ENCODE results near the gene TRMT1.
"Not testable (repeated sequence)": the region's sequence is repeated elsewhere in the genome, so short reads cannot be mapped to it uniquely, and the experiment has no call there.

Gene TRMT1

DNA sequence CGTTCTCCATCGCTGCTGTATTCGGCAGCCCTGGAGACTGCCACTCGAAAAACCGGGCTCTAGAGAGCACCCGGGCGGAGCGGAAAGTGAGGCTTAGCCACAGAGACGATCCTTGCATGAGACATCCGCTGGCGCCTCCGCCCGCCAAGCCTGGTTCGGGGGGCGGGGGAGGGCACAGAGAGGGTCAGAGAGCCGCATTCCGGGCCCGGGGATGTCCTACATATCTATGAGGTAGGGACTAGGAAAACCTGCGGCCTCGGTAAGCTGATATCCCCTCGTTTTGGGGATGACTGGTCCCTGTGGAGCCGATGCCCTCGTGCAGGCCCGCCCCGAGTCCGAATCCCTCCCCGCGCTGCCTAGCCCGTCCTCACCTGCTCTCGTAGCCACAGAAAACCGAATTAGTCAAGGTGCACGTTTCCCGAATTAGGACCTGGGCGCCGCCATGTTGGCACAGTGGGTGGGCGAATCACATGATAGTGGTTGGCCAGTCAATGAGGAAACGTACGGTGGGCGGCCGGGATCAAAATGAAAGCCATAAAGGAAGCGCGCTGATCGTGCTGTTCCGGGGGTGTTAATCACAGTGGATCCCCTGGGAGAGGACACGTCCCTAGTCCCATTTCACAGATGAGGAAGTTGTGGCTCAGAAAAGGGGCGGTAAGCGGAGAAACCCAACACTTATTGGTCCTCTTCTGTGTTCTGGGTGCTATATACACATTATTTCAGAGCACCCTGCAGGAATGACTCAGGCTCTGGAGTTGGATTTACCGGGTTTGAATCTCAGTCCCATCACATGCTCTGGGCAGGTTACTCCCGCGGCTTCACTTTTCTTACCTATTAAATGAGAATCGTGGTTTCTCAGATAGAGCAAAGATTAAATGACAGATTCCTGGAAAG lies at the start of gene TRMT1:
TSS of gene TRMT1 (minus strand) at position 459 of the 894 bp plus-strand sequence. CDS start at position 118, 341 bp downstream.
- H3K27ac Mint-ChIP-seq = peak within 1 kb of the TSS; percentile 96
- peaks cover 21% of the 10 kb centered on the region for H3K4me1 Mint-ChIP-seq (ENCODE audit: low read depth)
- H3K27me3 Mint-ChIP-seq (ENCODE audit: low read depth) = no peaks in the 10 kb centered on the region
- peak within 1 kb of the TSS; percentile 97 for H3K4me3 Mint-ChIP-seq
- H3K36me3 Mint-ChIP-seq (ENCODE audit: low read depth) = peaks cover 2% of the 10 kb centered on the region
- no peaks in the 10 kb centered on the region for H3K9me3 Mint-ChIP-seq

DNA sequence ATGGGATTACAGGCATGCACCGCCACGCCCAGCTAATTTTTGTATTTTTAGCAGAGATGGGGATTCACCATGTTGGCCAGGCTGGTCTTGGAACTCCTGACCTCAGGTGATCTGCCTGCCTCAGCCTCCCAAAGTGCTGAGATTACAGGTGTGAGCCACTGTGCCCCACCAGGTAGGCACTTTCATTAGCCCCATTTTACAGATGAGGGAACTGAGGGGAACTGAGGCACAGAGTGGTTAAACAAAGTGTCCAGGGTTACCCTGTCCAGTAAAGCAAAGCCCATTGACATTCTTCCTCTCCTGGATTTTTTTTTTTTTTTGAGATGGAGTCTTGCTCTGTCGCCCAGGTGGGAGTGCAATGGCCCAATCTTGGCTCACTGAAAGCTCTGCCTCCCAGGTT lies 49.6 kb upstream of the TRMT1 start:
- peaks cover 10% of the 10 kb centered on the region for H3K36me3 Mint-ChIP-seq (ENCODE audit: low read depth)
- not testable (repeated sequence) for H3K9me3 Mint-ChIP-seq; H3K27me3 Mint-ChIP-seq (ENCODE audit: low read depth); H3K4me3 Mint-ChIP-seq
- H3K4me1 Mint-ChIP-seq (ENCODE audit: low read depth) = peaks cover 57% of the 10 kb centered on the region
- peak overlapping the region; percentile 77 for H3K27ac Mint-ChIP-seq

DNA sequence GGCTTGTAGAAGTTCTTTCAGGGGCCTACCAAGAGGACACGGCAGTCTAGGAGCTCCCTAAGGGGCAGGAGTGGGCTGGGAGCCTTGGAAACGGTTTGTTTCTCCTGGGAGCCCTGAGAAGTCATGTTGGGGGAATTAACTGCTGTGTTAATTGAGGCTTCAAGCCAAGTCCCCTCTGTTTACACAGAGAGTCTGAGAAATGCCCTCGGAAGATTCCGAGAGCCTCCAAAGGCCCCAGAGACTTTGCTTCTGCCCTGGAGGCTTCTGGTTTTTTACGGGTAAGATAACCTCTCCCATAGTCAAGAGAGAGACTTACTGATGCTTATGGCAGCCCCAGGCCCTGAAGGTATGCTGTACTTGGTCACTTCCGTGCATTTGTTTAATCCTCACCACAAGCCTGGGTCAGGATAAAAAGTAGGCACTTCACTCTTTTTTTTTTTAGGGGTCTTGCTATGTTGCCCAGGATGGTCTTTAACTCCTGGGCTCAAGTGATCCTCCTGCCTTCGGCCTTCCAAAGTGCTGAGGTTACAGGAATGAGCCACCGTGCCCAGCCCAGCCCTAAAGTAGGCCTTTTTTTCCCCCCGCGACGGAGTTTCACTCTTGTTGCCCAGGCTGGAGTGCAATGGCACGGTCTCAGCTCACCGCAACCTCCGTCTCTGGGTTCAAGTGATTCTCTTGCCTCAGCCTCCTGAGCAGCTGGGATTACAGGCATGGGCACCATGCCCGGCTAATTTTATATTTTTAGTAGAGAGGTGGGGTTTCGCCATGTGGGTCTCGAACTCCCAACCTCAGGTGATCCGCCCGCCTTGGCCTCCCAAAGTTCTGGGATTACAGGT lies 48.8 kb upstream of the TRMT1 start:
- peak overlapping the region; percentile 93 for H3K27ac Mint-ChIP-seq
- peaks cover 54% of the 10 kb centered on the region for H3K4me1 Mint-ChIP-seq (ENCODE audit: low read depth)
- peaks cover 8% of the 10 kb centered on the region for H3K36me3 Mint-ChIP-seq (ENCODE audit: low read depth)
- no peaks in the 10 kb centered on the region for H3K27me3 Mint-ChIP-seq (ENCODE audit: low read depth)
- no peaks in the 10 kb centered on the region for H3K9me3 Mint-ChIP-seq
- peak overlapping the region; percentile 81 for H3K4me3 Mint-ChIP-seq

DNA sequence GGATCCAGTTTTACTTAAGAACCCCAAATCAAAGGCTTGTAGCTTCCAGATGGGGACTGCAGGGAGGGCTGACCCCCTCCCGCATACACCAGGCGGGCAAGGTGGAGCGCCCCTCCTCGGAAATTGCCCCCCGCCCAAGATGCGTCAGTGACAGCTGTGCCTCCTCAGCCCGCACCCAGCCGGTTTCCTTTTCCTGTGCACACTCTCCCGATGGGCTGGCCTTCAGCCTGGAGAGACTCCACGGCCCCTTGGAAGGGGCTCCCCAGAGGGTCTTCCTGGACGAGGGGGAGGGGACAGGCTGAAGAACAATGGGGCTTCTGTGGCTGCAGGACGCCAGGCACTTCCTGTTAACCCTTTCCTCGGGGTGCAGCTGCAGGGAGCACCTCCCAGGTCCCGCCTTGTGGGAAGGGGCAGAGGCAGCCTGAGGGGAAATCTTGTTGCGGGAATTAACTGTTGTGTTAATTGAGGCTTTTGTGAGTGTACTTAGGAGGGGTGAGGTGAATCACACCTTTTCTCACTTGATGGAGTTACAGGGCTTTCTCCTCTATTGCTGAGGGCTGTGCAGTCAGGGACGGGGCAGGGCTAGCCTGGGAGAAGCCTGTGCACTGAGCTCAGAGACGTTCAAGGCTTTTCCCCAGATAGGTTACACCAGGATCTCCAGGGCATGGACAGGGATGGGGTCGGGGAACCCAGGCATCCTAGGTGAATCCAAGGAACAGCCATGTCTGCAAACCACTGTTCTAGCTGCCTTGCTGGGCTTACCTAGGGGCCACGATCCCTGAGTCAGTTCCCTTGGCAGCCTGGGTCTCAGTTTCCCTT lies 48.0 kb upstream of the TRMT1 start:
- peak overlapping the region; percentile 93 for H3K27ac Mint-ChIP-seq
- peaks cover 5% of the 10 kb centered on the region for H3K36me3 Mint-ChIP-seq (ENCODE audit: low read depth)
- peak overlapping the region; percentile 81 for H3K4me3 Mint-ChIP-seq
- no peaks in the 10 kb centered on the region for H3K9me3 Mint-ChIP-seq
- H3K27me3 Mint-ChIP-seq (ENCODE audit: low read depth) = no peaks in the 10 kb centered on the region
- peaks cover 50% of the 10 kb centered on the region for H3K4me1 Mint-ChIP-seq (ENCODE audit: low read depth)

DNA sequence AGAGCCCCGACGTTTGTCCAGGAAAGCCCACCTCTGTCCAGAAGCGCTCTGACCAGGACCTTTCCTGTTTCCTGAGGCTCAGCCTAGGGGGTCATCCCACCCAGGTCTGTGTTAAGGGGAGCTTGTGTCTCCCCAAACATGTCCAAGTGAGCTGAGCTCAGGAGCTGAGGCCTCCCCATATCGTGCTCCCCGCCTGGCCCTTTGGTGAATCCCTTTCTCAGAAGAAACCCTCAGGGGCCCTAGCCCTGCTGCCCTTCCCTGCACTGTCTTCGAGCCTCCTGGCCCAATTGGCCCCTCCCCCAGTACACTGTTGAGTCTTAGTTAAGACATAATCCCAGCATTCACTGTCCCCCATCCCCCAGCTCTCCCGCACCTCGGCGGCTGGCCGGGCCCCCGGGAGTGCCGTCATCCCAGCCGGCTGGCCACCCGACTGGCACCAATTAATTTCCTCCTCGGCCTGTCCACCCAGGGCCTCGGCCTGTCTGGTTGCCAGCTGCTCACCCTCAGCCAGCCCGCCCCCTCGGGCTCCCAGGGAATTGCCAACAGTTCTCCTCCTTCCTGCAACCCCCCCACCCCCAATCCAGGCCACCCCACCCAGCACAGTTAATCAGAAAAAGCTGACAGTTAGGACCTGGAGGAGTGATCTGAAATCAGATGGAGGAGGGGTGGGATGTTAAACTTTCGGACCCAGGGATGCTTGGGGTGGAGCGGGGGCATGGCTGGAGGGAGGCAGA lies 47.2 kb upstream of the TRMT1 start:
- H3K36me3 Mint-ChIP-seq (ENCODE audit: low read depth) = peaks cover 3% of the 10 kb centered on the region
- H3K9me3 Mint-ChIP-seq = no peaks in the 10 kb centered on the region
- H3K4me1 Mint-ChIP-seq (ENCODE audit: low read depth) = peaks cover 45% of the 10 kb centered on the region
- peak overlapping the region; percentile 93 for H3K27ac Mint-ChIP-seq
- H3K4me3 Mint-ChIP-seq = peak overlapping the region; percentile 81
- no peaks in the 10 kb centered on the region for H3K27me3 Mint-ChIP-seq (ENCODE audit: low read depth)

DNA sequence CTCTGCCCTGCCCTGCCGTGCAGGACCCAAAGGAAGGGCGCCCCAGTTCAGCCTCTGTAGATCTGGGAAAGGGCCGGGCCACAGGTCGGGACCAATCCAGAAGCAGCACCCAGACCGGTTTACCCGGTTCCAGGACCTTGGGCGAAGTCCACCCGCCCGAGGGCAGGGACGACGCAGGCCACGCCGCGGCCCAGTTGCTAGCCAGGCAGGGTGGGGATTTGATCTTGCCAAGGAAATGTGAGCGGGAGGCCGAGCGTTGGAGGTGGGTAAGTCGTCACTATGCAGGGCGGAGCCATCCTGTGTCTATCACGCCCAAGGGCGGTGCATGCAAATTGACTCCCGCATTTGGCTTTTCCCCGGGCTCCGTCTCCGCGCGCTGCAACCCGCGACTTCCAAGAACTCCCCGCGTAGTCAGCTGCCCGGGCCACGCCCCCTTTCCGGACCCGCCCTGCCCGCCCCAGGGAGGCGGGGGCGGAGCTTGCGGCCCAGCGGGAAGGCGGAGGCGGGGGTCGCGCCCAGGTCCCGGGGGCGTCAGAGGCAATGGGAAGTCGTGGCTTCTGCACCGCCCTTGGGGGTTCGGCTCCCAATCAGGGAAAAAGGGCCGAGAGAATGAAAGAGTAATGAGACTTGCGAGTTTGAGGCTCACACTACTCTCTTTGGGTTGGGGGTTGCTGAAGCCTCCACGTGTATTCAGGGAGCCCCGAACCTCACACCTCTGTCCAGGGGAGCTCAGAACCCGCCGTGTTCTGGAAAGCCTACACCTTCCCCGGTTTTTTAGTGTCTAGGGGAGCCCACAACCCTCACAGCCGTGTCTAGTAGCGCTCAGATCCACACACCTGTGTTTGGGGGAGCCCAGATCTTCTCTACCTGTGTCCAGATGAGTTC lies 46.4 kb upstream of the TRMT1 start:
- Mint-ChIP-seq H3K27me3 (ENCODE audit: low read depth) (no peaks in the 10 kb centered on the region), H3K4me3 (peak overlapping the region; percentile 85), H3K27ac (peak overlapping the region; percentile 93), H3K36me3 (ENCODE audit: low read depth) (peaks cover 7% of the 10 kb centered on the region), H3K9me3 (no peaks in the 10 kb centered on the region), H3K4me1 (ENCODE audit: low read depth) (peaks cover 50% of the 10 kb centered on the region)

DNA sequence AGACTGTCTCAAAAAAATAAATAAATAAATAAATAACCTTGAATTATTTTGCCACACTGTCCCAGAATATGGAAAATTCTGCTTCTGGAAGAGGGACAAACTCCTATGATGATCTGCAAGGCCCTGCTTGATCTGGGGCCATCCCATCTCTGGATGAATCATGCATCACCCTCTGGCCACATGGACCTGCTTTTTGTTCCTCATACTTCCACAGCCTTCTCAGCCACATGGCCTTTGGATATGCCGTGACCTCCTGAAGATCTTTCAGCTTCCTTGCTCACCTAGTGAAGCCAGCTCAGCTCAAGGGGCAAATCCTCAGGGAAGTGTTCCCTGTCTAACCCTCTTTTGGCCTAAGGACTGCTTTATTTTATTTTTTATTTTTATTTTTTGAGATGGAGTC lies 44.0 kb upstream of the TRMT1 start:
- Mint-ChIP-seq H3K4me3 (no peak overlapping the region), H3K27ac (no peak overlapping the region), H3K27me3 (ENCODE audit: low read depth) (no peaks in the 10 kb centered on the region), H3K36me3 (ENCODE audit: low read depth) (peaks cover 11% of the 10 kb centered on the region), H3K9me3 (no peaks in the 10 kb centered on the region), H3K4me1 (ENCODE audit: low read depth) (peaks cover 51% of the 10 kb centered on the region)

DNA sequence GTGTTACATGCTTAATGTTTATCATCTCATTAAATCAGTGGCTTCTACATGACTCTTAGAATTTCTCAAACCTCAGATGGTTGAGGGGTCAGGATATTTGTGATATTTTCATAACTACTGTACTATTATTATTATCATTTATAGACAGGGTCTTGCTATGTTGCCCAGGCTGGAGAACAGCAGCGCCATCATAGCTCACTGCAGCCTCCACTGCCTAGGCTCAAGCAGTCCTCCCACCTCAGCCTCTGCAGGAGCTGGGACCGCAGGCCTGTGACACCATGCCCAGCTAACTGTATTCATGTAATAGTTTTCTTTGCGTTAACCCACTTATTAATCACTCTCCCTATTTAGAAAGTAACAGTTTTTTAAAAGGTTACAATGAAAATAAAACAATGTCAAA lies 43.2 kb upstream of the TRMT1 start:
- H3K4me1 Mint-ChIP-seq (ENCODE audit: low read depth) = peaks cover 46% of the 10 kb centered on the region
- no peaks in the 10 kb centered on the region for H3K27me3 Mint-ChIP-seq (ENCODE audit: low read depth)
- peak overlapping the region; percentile 62 for H3K27ac Mint-ChIP-seq
- peaks cover 18% of the 10 kb centered on the region for H3K36me3 Mint-ChIP-seq (ENCODE audit: low read depth)
- no peaks in the 10 kb centered on the region for H3K9me3 Mint-ChIP-seq
- H3K4me3 Mint-ChIP-seq = peak overlapping the region; percentile 49

DNA sequence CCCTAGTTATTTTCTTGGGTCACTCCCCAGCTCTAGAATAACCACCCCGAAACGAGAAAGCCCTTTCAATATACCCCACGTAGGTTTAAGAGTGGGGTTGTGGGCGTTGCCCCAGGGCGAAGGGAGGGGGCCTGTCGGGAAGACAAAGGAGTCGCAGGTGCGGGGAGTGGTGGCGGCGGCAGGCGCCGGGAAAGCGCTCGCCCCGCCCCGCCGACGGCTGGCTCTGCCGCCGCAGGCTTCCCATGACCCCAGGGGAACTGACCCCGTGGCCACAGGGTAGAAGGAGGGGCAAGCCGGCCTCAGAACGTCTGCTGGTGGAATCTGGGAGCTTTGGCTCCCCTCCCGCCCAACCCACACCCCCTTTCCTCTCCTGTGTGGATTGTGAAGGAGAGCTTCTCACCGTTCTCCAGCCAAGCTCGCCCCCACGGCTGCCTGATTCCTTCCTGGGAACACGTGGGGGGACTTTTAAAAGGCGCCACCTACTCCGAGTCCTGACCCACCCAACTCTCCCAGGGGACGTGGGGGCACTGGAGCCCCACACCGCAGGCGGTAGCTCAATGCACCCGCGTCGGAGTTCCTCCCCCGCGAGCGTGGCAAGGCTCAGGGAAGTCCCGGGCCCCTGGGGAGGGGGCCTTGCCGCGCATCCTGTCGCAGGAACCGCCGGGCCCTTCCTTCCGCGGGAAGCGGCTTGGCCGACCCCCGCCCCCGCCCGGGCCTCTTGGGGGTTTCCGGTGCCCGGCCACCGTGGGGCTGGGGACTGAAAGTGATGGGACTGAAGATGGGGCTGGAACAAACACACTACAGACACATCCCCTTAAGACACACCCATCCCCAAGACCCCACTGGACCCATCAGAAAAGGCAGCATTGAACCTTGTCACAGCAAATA lies 39.2 kb upstream of the TRMT1 start:
- H3K27ac Mint-ChIP-seq = peak overlapping the region; percentile 99

DNA sequence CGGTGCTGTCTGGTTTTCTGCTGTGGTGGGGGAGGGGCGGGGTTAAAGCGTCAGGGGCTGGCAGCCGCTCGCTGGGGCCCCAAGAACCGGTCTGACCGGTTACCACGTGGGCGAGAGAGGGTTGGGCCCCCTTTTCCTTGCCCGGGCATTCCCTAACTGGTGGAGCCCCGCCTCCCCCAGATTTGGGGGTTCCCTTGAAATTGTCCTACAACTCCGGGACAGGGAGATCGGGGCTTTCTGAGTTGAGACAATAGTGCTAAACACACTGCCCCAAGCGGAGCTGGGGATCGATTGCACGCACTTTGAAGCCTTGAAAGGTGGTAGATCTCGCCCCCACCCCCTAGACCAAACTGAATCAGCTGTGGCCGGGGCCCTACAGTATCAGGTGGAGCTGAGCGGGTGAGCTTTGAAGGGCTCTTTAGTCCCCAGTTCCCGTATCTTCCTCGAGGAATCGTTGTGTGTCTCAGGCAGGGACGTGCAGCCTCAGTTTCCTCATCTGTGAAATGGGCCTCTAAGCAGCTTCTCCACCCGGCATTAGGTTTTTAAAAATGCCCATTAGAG lies 38.5 kb upstream of the TRMT1 start:
- Mint-ChIP-seq H3K27ac (peak overlapping the region; percentile 98), H3K9me3 (no peaks in the 10 kb centered on the region), H3K4me3 (peak overlapping the region; percentile 99), H3K36me3 (ENCODE audit: low read depth) (peaks cover 33% of the 10 kb centered on the region), H3K27me3 (ENCODE audit: low read depth) (peaks cover 9% of the 10 kb centered on the region), H3K4me1 (ENCODE audit: low read depth) (peaks cover 48% of the 10 kb centered on the region)

More for the DNA sequence above, 39.2 kb upstream of the TRMT1 start:
- H3K4me1 Mint-ChIP-seq (ENCODE audit: low read depth) = peaks cover 46% of the 10 kb centered on the region
- H3K4me3 Mint-ChIP-seq = peak overlapping the region; percentile 99
- peaks cover 34% of the 10 kb centered on the region for H3K36me3 Mint-ChIP-seq (ENCODE audit: low read depth)
- H3K9me3 Mint-ChIP-seq = no peaks in the 10 kb centered on the region
- H3K27me3 Mint-ChIP-seq (ENCODE audit: low read depth) = peaks cover 9% of the 10 kb centered on the region

DNA sequence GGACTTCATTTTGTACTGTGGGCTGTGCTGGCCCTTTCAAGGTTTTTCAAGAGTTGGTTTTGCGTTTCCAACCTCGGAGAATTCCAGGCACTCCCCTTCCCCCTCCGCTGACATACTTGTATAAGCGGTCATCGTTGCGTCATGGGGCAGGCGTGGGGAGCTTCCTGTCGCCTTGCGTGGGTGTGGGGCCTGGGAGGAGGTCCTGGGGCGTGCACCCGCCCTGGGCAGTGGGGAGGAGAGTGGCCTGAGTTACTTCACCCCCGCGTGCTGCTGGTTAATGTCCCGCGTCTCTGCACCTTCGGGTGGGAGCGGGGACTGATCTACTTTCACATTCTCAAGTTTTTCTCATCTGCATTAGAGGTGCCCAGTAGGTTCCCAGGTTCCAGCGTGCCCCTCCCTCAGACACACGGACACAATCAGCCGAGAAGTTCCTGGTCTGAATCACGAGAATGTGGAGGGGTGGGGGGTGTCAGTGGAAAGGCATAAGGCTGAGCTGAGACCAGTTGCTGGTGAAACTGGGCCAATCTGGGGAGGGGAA lies 37.8 kb upstream of the TRMT1 start:
- no peaks in the 10 kb centered on the region for H3K9me3 Mint-ChIP-seq
- peak overlapping the region; percentile 99 for H3K4me3 Mint-ChIP-seq
- peaks cover 31% of the 10 kb centered on the region for H3K36me3 Mint-ChIP-seq (ENCODE audit: low read depth)
- peak overlapping the region; percentile 98 for H3K27ac Mint-ChIP-seq
- peaks cover 48% of the 10 kb centered on the region for H3K4me1 Mint-ChIP-seq (ENCODE audit: low read depth)
- peaks cover 9% of the 10 kb centered on the region for H3K27me3 Mint-ChIP-seq (ENCODE audit: low read depth)

Data from T-helper 1 cell treated with Interleukin-12 subunit alpha and Interleukin-12 subunit beta and Interleukin-4 antibody, amounts not matched to agents 30 μg/mL and 1 μg/mL, for 36 hours (primary cell).